ENCODE results near the gene GLI2.
A peak's percentile ranks its signal among the peaks of the same experiment; 100 is the strongest.

The GLI2 gene

GRCh38 chr2:120741571-120742561 is 6.2 kb downstream of the GLI2 start:
- TF ChIP-seq, protein P1, sequence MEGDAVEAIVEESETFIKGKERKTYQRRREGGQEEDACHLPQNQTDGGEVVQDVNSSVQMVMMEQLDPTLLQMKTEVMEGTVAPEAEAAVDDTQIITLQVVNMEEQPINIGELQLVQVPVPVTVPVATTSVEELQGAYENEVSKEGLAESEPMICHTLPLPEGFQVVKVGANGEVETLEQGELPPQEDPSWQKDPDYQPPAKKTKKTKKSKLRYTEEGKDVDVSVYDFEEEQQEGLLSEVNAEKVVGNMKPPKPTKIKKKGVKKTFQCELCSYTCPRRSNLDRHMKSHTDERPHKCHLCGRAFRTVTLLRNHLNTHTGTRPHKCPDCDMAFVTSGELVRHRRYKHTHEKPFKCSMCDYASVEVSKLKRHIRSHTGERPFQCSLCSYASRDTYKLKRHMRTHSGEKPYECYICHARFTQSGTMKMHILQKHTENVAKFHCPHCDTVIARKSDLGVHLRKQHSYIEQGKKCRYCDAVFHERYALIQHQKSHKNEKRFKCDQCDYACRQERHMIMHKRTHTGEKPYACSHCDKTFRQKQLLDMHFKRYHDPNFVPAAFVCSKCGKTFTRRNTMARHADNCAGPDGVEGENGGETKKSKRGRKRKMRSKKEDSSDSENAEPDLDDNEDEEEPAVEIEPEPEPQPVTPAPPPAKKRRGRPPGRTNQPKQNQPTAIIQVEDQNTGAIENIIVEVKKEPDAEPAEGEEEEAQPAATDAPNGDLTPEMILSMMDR (conservative IDR thresholded peaks at IDR 0.05; ENCODE audit: low read depth, low read length) = no peak
- no peak for DNase-seq (ENCODE audit: low read depth)
- H3K4me3 ChIP-seq (ENCODE audit: low read length) = peak overlapping the region; percentile 40

DNA sequence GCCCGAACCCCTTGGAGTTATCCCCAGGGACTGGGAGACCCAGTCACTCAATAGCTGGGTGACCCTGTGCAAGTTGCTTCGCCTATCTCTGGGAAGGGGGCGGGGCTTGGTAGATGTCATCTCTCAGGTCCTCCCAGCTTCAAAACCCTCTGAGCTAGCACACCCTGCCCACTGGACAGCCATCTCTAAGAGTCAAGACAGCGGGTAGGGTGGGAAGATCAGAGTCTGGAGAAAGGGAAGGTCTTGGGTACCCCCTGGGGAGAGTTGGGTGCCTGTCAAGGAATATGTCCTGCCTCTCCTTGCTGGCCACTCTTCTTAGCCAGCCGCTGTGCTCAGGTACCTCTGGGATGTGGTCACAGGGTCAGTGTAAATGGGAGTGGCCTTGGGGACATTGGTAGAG is 8.0 kb downstream of the GLI2 start:
- TF ChIP-seq, protein P1 (conservative IDR thresholded peaks at IDR 0.05; ENCODE audit: low read depth, low read length) = no peak
- no peak overlapping the region for H3K4me3 ChIP-seq (ENCODE audit: low read length)
- no peak for DNase-seq (ENCODE audit: low read depth)

DNA sequence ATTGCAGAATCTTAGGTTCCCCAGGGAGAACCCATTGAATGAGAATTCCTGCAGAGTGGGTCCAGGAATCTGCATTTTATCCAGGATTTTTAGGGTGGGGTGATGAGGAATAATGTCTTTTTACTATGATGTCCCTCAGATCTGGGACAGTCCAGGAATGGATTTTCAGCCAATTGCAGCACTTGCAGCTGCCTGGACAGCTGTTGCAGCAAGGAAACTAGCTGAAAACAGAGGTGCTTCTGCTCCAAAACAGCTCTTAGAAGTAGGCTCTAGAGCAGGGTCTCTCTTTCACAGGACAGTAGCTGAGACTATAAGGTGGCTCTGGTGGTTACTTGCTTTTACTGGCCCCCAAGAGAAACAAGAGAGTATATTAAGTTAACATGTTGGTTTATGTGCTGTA is 9.1 kb downstream of the GLI2 start:
- TF ChIP-seq, protein P1 (conservative IDR thresholded peaks at IDR 0.05; ENCODE audit: low read depth, low read length) = no peak
- no peak for DNase-seq (ENCODE audit: low read depth)
- no peak overlapping the region for H3K4me3 ChIP-seq (ENCODE audit: low read length)

GRCh38 chr2:120745420-120746111 is 9.9 kb downstream of the GLI2 start:
- no peak overlapping the region for H3K4me3 ChIP-seq (ENCODE audit: low read length)
- DNase-seq (ENCODE audit: low read depth) = no peak
- TF ChIP-seq, protein P1 (conservative IDR thresholded peaks at IDR 0.05; ENCODE audit: low read depth, low read length) = no peak

DNA sequence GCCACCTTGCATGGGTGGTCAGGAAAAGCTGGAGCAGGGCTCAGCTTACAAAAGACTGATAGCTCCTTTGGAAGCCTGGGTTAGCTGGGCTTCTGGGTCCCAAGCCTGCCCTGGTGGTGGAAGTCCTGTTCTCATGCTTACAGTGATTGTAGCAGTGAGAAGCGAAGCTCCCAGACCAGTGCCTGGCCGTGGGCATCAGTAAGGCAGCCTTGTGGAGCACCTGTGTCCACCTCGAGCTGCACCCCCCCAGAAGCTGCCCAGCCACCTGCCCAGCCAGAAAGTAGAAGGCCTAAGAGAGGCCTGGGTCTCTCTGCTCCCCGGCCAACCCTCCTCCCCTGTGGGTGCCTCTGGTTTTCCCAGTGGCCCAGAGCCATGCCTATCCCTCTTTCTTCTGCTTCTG is 10.5 kb downstream of the GLI2 start:
- TF ChIP-seq, protein P1 (conservative IDR thresholded peaks at IDR 0.05; ENCODE audit: low read depth, low read length) = no peak
- no peak overlapping the region for H3K4me3 ChIP-seq (ENCODE audit: low read length)
- DNase-seq (ENCODE audit: low read depth) = no peak

- TF ChIP-seq, protein P1 (conservative IDR thresholded peaks at IDR 0.05; ENCODE audit: low read depth, low read length) = no peak
- no peak for DNase-seq (ENCODE audit: low read depth)
- H3K4me3 ChIP-seq (ENCODE audit: low read length) = no peak overlapping the region
Observed at GRCh38 chr2:120747281-120747680, 11.6 kb downstream of the GLI2 start.

All from retinal pigment epithelial cell (primary cell).